ENCODE measurements around the gene FGB. TPM values are rescaled to one million over a fixed set of nuclear protein-coding genes. Genes with fewer than 3 reads are reported as not detected.

The FGB gene
- total and polyA plus RNA-seq, 2 donors (not counting 3 experiments of a cell fraction or from before 2014, with no cell fraction given): not detected

GRCh38 chr4:154569028-154569427 lies 6.2 kb downstream of the FGB start:
- Histone ChIP-seq H3K4me3 (replicated peaks in 1 of 3; ENCODE audit: insufficient read depth in 1 of 3, low read depth in 1 of 3, low read length in 3 of 3) (no peak overlapping the region), H3K4me1 (ENCODE audit: control insufficient read depth, extremely low read depth, insufficient read depth, low read length) (no peaks in the 10 kb centered on the region), H3K9me1 (replicated peaks; ENCODE audit: control insufficient read depth, extremely low read depth, insufficient read depth, low read length) (no peaks in the 10 kb centered on the region), H4K20me1 (replicated peaks; ENCODE audit: control insufficient read depth, extremely low read depth, insufficient read depth, low read length) (no peaks in the 10 kb centered on the region), H2AFZ (ENCODE audit: low read depth, low read length) (no peak overlapping the region), H3K9me3 (replicated peaks; ENCODE audit: control insufficient read depth, insufficient read depth, low read length) (no peaks in the 10 kb centered on the region), H3K4me2 (ENCODE audit: insufficient read depth, low read length) (no peak overlapping the region), H3K36me3 (ENCODE audit: control insufficient read depth in 2 of 2, extremely low read depth in 1 of 2, insufficient read depth in 2 of 2, low read length in 2 of 2) (no peaks in the 10 kb centered on the region), H3K79me2 (ENCODE audit: control insufficient read depth, insufficient read depth, low read length) (no peaks in the 10 kb centered on the region), H3K27me3 (ENCODE audit: control insufficient read depth in 2 of 2, insufficient read depth in 2 of 2, low read length in 2 of 2) (peaks cover 0 to 2% of the 10 kb centered on the region in 2 experiments), H3K9ac (replicated peaks; ENCODE audit: extremely low read depth, insufficient read depth, low read length) (no peak overlapping the region), H3K27ac (ENCODE audit: insufficient read depth, low read depth, low read length) (no peak overlapping the region)
- dilution Hi-C loops (cut with MboI; ENCODE audit: extremely low pct_ligation_motif_present, low sequenced_read_pairs): no loop called here
- no peak for DNase-seq (ENCODE audit: low read depth, low spot score)
- no peak for FAIRE-seq
- intact Hi-C loops (cut with micrococcal nuclease): no loop called here
- TF ChIP-seq EZH2 (IDR thresholded peaks at IDR 0.05; ENCODE audit: borderline replicate concordance, low read depth, low read length, severe bottlenecking) (no peak), MYC (IDR thresholded peaks at IDR 0.05; ENCODE audit: low read depth, low read length) (no peak), JUN (IDR thresholded peaks at IDR 0.05; ENCODE audit: borderline replicate concordance, insufficient read depth, insufficient read length, low read depth) (no peak), FOS (IDR thresholded peaks at IDR 0.05; ENCODE audit: borderline replicate concordance, insufficient read depth, low read length) (no peak), MAX (IDR thresholded peaks at IDR 0.05; ENCODE audit: insufficient read depth, insufficient read length) (no peak)
- ChIA-PET CTCF (interaction anchor here (0.8 to 2.7 kb wide), 3 partner anchors 10 to 68 kb away, joined by 3 to 15 read pairs (median 8); no protein-coding TSS in a partner anchor), POLR2A (no interaction called here)
- no TSS peak for BruUV-seq (replicated peaks)

- Histone ChIP-seq H2AFZ (ENCODE audit: low read depth, low read length) (no peak overlapping the region), H3K4me2 (ENCODE audit: insufficient read depth, low read length) (no peak overlapping the region), H3K9me3 (replicated peaks; ENCODE audit: control insufficient read depth, insufficient read depth, low read length) (no peaks in the 10 kb centered on the region), H3K4me1 (ENCODE audit: control insufficient read depth, extremely low read depth, insufficient read depth, low read length) (no peaks in the 10 kb centered on the region), H4K20me1 (replicated peaks; ENCODE audit: control insufficient read depth, extremely low read depth, insufficient read depth, low read length) (no peaks in the 10 kb centered on the region), H3K9me1 (replicated peaks; ENCODE audit: control insufficient read depth, extremely low read depth, insufficient read depth, low read length) (no peaks in the 10 kb centered on the region), H3K79me2 (ENCODE audit: control insufficient read depth, insufficient read depth, low read length) (no peaks in the 10 kb centered on the region), H3K4me3 (replicated peaks in 1 of 3; ENCODE audit: insufficient read depth in 1 of 3, low read depth in 1 of 3, low read length in 3 of 3) (no peak overlapping the region), H3K9ac (replicated peaks; ENCODE audit: extremely low read depth, insufficient read depth, low read length) (no peak overlapping the region), H3K27me3 (ENCODE audit: control insufficient read depth in 2 of 2, insufficient read depth in 2 of 2, low read length in 2 of 2) (peaks cover 0 to 2% of the 10 kb centered on the region in 2 experiments), H3K27ac (ENCODE audit: insufficient read depth, low read depth, low read length) (no peak overlapping the region), H3K36me3 (ENCODE audit: control insufficient read depth in 2 of 2, extremely low read depth in 1 of 2, insufficient read depth in 2 of 2, low read length in 2 of 2) (no peaks in the 10 kb centered on the region)
- dilution Hi-C loops (cut with MboI; ENCODE audit: extremely low pct_ligation_motif_present, low sequenced_read_pairs): no loop called here
- intact Hi-C loops (cut with micrococcal nuclease): no loop called here
- TF ChIP-seq MYC (IDR thresholded peaks at IDR 0.05; ENCODE audit: low read depth, low read length) (no peak), JUN (IDR thresholded peaks at IDR 0.05; ENCODE audit: borderline replicate concordance, insufficient read depth, insufficient read length, low read depth) (no peak), POLR2A (IDR thresholded peaks at IDR 0.05; ENCODE audit: low read depth, low read length) (no peak), MAX (IDR thresholded peaks at IDR 0.05; ENCODE audit: insufficient read depth, insufficient read length) (no peak), GATA2 (IDR thresholded peaks at IDR 0.05; ENCODE audit: insufficient read depth, insufficient read length, low read depth, low read length) (no peak), POLR2AphosphoS5 (IDR thresholded peaks at IDR 0.05; ENCODE audit: insufficient read depth, low read depth, low read length) (no peak), FOS (IDR thresholded peaks at IDR 0.05; ENCODE audit: borderline replicate concordance, insufficient read depth, low read length) (no peak), EZH2 (IDR thresholded peaks at IDR 0.05; ENCODE audit: borderline replicate concordance, low read depth, low read length, severe bottlenecking) (no peak), CTCF (IDR thresholded peaks at IDR 0.05; ENCODE audit: extremely low read depth in 1 of 2, insufficient read depth in 1 of 2, low read depth in 1 of 2, low read length in 2 of 2) (no peak)
- no TSS peak for BruUV-seq (replicated peaks)
- CTCF ChIA-PET: interaction anchor here (0.8 to 1.5 kb wide), 3 partner anchors 10 to 68 kb away, joined by 3 to 8 read pairs (median 3); no protein-coding TSS in a partner anchor
- FAIRE-seq (no peak), DNase-seq (ENCODE audit: low read depth, low spot score) (no peak)
- POLR2A ChIA-PET: no interaction called here
These were observed 6.8 kb downstream of the FGB start for GRCh38 chr4:154569584-154569983.

All from endothelial cell of umbilical vein (primary cell).